DMS53 treated with DMSO at 0.1 percent for 48 hours (cell line): Measurements from ENCODE around the gene FNDC4.
"Not testable (repeated sequence)": the region's sequence is repeated elsewhere in the genome, so short reads cannot be mapped to it uniquely, and the experiment has no call there.

Experiments used
- DNase-seq: peaks from one replicate; lab custom pipeline; 2025; ENCODE audit not compliant: unreplicated experiment; lab: John Stamatoyannopoulos, UW

Gene FNDC4

GRCh38 chr2:27494944-27495554, at the start of gene FNDC4:
TSS of gene FNDC4 (minus strand) at chr2:27495200. CDS start at chr2:27494679, 521 bp downstream.
- no peak for DNase-seq

- DNase-seq = no peak
Observed at GRCh38 chr2:27544143-27544821, 49.3 kb upstream of the FNDC4 start.

- not testable (repeated sequence) for DNase-seq
Observed at GRCh38 chr2:27539649-27540048, 44.6 kb upstream of the FNDC4 start.

GRCh38 chr2:27538839-27539450, 43.9 kb upstream of the FNDC4 start:
- not testable (repeated sequence) for DNase-seq

GRCh38 chr2:27537287-27537686, 42.3 kb upstream of the FNDC4 start:
- no peak for DNase-seq

- no peak for DNase-seq
Observed at GRCh38 chr2:27531983-27532382, 37.0 kb upstream of the FNDC4 start.

GRCh38 chr2:27527182-27527581, 32.2 kb upstream of the FNDC4 start:
- DNase-seq = peak; percentile 13

- DNase-seq = no peak
Observed at GRCh38 chr2:27522400-27522945, 27.5 kb upstream of the FNDC4 start.

- no peak for DNase-seq
Observed at GRCh38 chr2:27520316-27520715, 25.3 kb upstream of the FNDC4 start.

- no peak for DNase-seq
Observed at GRCh38 chr2:27518782-27519113, 23.7 kb upstream of the FNDC4 start.

GRCh38 chr2:27518113-27518781, 23.2 kb upstream of the FNDC4 start:
- no peak for DNase-seq

- DNase-seq = no peak
Observed at GRCh38 chr2:27509326-27509725, 14.3 kb upstream of the FNDC4 start.

GRCh38 chr2:27507293-27507692, 12.3 kb upstream of the FNDC4 start:
- no peak for DNase-seq

- DNase-seq = no peak
Observed at GRCh38 chr2:27506587-27506986, 11.6 kb upstream of the FNDC4 start.

- DNase-seq = no peak
Observed at GRCh38 chr2:27502142-27502541, 7.1 kb upstream of the FNDC4 start.

- DNase-seq = peak; percentile 21
Observed at GRCh38 chr2:27501042-27501441, 6.0 kb upstream of the FNDC4 start.

GRCh38 chr2:27498975-27499374, 4.0 kb upstream of the FNDC4 start:
- DNase-seq = no peak

- DNase-seq = no peak
Observed at GRCh38 chr2:27497288-27497627, 2.3 kb upstream of the FNDC4 start.

- no peak for DNase-seq
Observed at GRCh38 chr2:27496357-27497287, 1.6 kb upstream of the FNDC4 start, which contains the start of gene GCKR. TSS of gene GCKR (plus strand) at chr2:27496839. CDS start at chr2:27496905, 66 bp downstream.

GRCh38 chr2:27495840-27496356, 898 bp upstream of the FNDC4 start:
- DNase-seq = no peak
